ENCODE measurements around the gene XPO5. TPM values are rescaled to one million over a fixed set of nuclear protein-coding genes. Genes with fewer than 3 reads are reported as not detected.

XPO5 gene
- total RNA-seq, 1 experiment from 2014 or later, result 114 TPM

GRCh38 chr6:43624786-43625288 lies 49.0 kb upstream of the XPO5 start:
- no peak overlapping the region for H3K9ac ChIP-seq (ENCODE audit: extremely low read depth, insufficient read length, low read length)
- peaks cover 51 to 80% (median 78%) of the 10 kb centered on the region in 3 experiments; a peak in 6 of 7 replicates for H3K36me3 Mint-ChIP-seq (ENCODE audit: insufficient read depth in 1 of 3, low read depth in 3 of 3)
- H3K4me3 Mint-ChIP-seq, result no peak overlapping the region; a peak in 1 of 5 replicates
- no peak overlapping the region for H2BK120ac ChIP-seq (ENCODE audit: low read depth, low read length, poor library complexity, severe bottlenecking)
- peaks cover 6% of the 10 kb centered on the region for H3K79me1 ChIP-seq (ENCODE audit: insufficient read depth, low read depth, low read length, poor library complexity, severe bottlenecking)
- no peak overlapping the region for H2BK12ac ChIP-seq (ENCODE audit: insufficient read length, low read depth, low read length)
- H3K14ac ChIP-seq (ENCODE audit: insufficient read depth, low read length), result no peak overlapping the region
- no peak overlapping the region for H3K27ac Mint-ChIP-seq
- no peak overlapping the region for H2BK5ac ChIP-seq (ENCODE audit: insufficient read length, low read length)
- H2BK20ac ChIP-seq (ENCODE audit: low read depth, low read length, poor library complexity, severe bottlenecking), result no peak overlapping the region
- H3K4ac ChIP-seq (ENCODE audit: low read depth, low read length), result no peak overlapping the region
- no peak overlapping the region for H3K18ac ChIP-seq (ENCODE audit: insufficient read length, low read depth, low read length)
- peaks cover 10 to 13% of the 10 kb centered on the region in 2 experiments for H3K4me1 Mint-ChIP-seq
- H2AK5ac ChIP-seq (ENCODE audit: insufficient read length, low read length), result no peak overlapping the region
- WGBS (ENCODE audit: extremely low coverage, insufficient read length, low lambda C conversion rate), result no CpG with 5 or more reads among the region's 7 CpGs
- no peak overlapping the region for H4K5ac ChIP-seq (ENCODE audit: insufficient read length, low read depth, low read length)
- no peak for DNase-seq
- no peaks in the 10 kb centered on the region for H3K27me3 ChIP-seq (ENCODE audit: insufficient read depth, low read length)
- no peak overlapping the region for H2AFZ ChIP-seq (ENCODE audit: low read length)
- no peaks in the 10 kb centered on the region for H3K79me2 ChIP-seq (ENCODE audit: insufficient read depth, low read length)
- no peak overlapping the region for H3T11ph ChIP-seq (ENCODE audit: low read length)
- no peak overlapping the region for H4K91ac ChIP-seq (ENCODE audit: insufficient read length, low read depth, low read length)
- H3K9me3 ChIP-seq (ENCODE audit: control insufficient read depth, low read depth, low read length), result no peaks in the 10 kb centered on the region
- no peaks in the 10 kb centered on the region for H3K9me3 Mint-ChIP-seq
- H3K4me1 ChIP-seq (ENCODE audit: insufficient read depth, low read length), result no peaks in the 10 kb centered on the region
- H3K23me2 ChIP-seq (ENCODE audit: insufficient read length, low read depth, low read length, poor library complexity, severe bottlenecking), result peaks cover 8% of the 10 kb centered on the region
- H4K8ac ChIP-seq (replicated peaks; ENCODE audit: insufficient read length, low read depth, low read length), result no peak overlapping the region
- no peak overlapping the region for H2BK15ac ChIP-seq (ENCODE audit: low read depth, low read length)
- no peak for TF ChIP-seq CTCF (conservative IDR thresholded peaks at IDR 0.05)
- H3K4me2 ChIP-seq (ENCODE audit: insufficient read depth, insufficient read length, low read length), result no peak overlapping the region
- H4K20me1 ChIP-seq (ENCODE audit: control insufficient read depth, insufficient read depth, insufficient read length), result no peaks in the 10 kb centered on the region
- no peaks in the 10 kb centered on the region for H3K27me3 Mint-ChIP-seq (ENCODE audit: low read depth)
- no peak overlapping the region for H3K23ac ChIP-seq (ENCODE audit: insufficient read length, low read depth, low read length)
- H3K56ac ChIP-seq (ENCODE audit: insufficient read length, low read depth, low read length), result no peak overlapping the region
- H3K27ac ChIP-seq (ENCODE audit: insufficient read length, low read depth, low read length), result no peak overlapping the region
